K562 (cell line): Measurements from ENCODE around the gene FOXJ3. TPM values are rescaled to one million over a fixed set of nuclear protein-coding genes. Genes with fewer than 3 reads are reported as not detected.

Experiments used
- ATAC-seq: fragments of 200-7000 bp; cut with Tn5 transposase; 3 replicates; pipeline ENCODE4 v1.9.1; 2020; ENCODE audit warnings: moderate library complexity
- BruUV-seq: library from RNA; stranded (reverse); fragments of 400-500 nt; replicated peaks from 2 replicates; lab custom pipeline; 2021; lab: Mats Ljungman, UMichigan
- CTCF ChIA-PET: fragments of 300-600 bp; formaldehyde crosslinking; extraction: SDS; loops from one replicate; lab custom pipeline; 2021; ENCODE audit warnings: low intra/inter-chr PET ratio; lab: Yijun Ruan, JAX
- POLR2A ChIA-PET: fragments of 300-600, 350-650 bp; sonication (Branson Sonifier 250); formaldehyde crosslinking; extraction: SDS; loops from one replicate; lab custom pipeline; 2021; ENCODE audit warnings: antibody characterized with exemption, inconsistent platforms; lab: Yijun Ruan, JAX
- DNase-seq, 4 experiments: peaks; one replicate each; pipeline versions ENCODE4 v3.0.0 to v3.0.0-alpha.2; 2011 to 2018; ENCODE audit warnings: low spot score in 3 of 4, mixed read lengths in 3 of 4; ENCODE audit errors: extremely low read depth in 1 of 4
- FAIRE-seq: peaks from 2 replicates; lab custom pipeline; 2011; peaks lifted over from hg19 to GRCh38; lab: Jason Lieb, UNC
- H2AFZ ChIP-seq: 2 replicates; pipeline ENCODE4 v1.6.0; 2011; ENCODE audit warnings: low read depth, low read length, control low read depth, inconsistent platforms
- H3K27ac ChIP-seq: fragments of 200-600 bp; 3 replicates; pipeline ENCODE4 v1.8.0; 2011; ENCODE audit warnings: low read depth, mild to moderate bottlenecking, control low read depth, inconsistent platforms, low read length, moderate library complexity, mixed read lengths; ENCODE audit errors: extremely low read depth
- H3K27me3 ChIP-seq, 2 experiments: fragments of 300-600 bp in 1 of 2; 2 replicates in 1 of 2; 3 replicates in 1 of 2; pipeline versions ENCODE4 v1.6.0 to v1.8.0; 2011; ENCODE audit warnings: inconsistent platforms in 2 of 2, low read length in 2 of 2, mild to moderate bottlenecking in 1 of 2, mixed read lengths in 1 of 2, moderate library complexity in 1 of 2; ENCODE audit not compliant: control insufficient read depth in 2 of 2, insufficient read depth in 2 of 2
- H3K36me3 ChIP-seq: fragments of 300-600 bp; 3 replicates; pipeline ENCODE4 v1.8.0; 2011; ENCODE audit warnings: mild to moderate bottlenecking, low read length, inconsistent platforms; ENCODE audit not compliant: control insufficient read depth, insufficient read depth
- H3K4me1 ChIP-seq, 2 experiments: fragments of 200-600 bp in 1 of 2; replicated peaks in 1 of 2; 2 replicates in 1 of 2; 3 replicates in 1 of 2; pipeline versions ENCODE4 v1.5.1 to v1.8.0; 2011; ENCODE audit warnings: inconsistent platforms in 2 of 2, low read length in 2 of 2, mild to moderate bottlenecking in 1 of 2, mixed read lengths in 1 of 2, moderate library complexity in 1 of 2; ENCODE audit not compliant: control insufficient read depth in 2 of 2, insufficient read depth in 2 of 2
- H3K4me2 ChIP-seq: 2 replicates; pipeline ENCODE4 v1.6.1; 2011; ENCODE audit warnings: low read length, control low read depth, inconsistent platforms, mixed read lengths; ENCODE audit not compliant: insufficient read depth
- H3K4me3 ChIP-seq: fragments of 200-600 bp; sonication (generic), shearing (Covaris generic); 2 replicates; pipeline ENCODE4 v1.5.1; 2016; ENCODE audit warnings: control low read depth, inconsistent platforms
- H3K79me2 ChIP-seq: fragments of 200-600 bp; 3 replicates; pipeline ENCODE4 v1.8.0; 2011; ENCODE audit warnings: low read length, inconsistent platforms; ENCODE audit not compliant: control insufficient read depth, insufficient read depth
- H3K9ac ChIP-seq, 2 experiments: 2 replicates each; pipeline versions ENCODE4 v1.6.0 to v1.6.1; 2011; ENCODE audit warnings: low read depth in 2 of 2, low read length in 2 of 2, control low read depth in 1 of 2, inconsistent platforms in 1 of 2, mild to moderate bottlenecking in 1 of 2, mixed read lengths in 1 of 2; ENCODE audit not compliant: insufficient read depth in 1 of 2
- H3K9me1 ChIP-seq: one replicate; pipeline ENCODE4 v1.6.0; 2011; ENCODE audit warnings: inconsistent platforms, mild to moderate bottlenecking, low read length, moderate library complexity; ENCODE audit not compliant: control insufficient read depth, insufficient read depth
- H3K9me3 ChIP-seq: replicated peaks from 2 replicates; pipeline ENCODE4 v1.5.1; 2011; ENCODE audit warnings: low read depth, low read length, inconsistent platforms; ENCODE audit not compliant: control insufficient read depth, insufficient read depth
- H4K20me1 ChIP-seq: replicated peaks from 2 replicates; pipeline ENCODE4 v1.6.1; 2011; ENCODE audit warnings: low read length, inconsistent platforms, mixed read lengths; ENCODE audit not compliant: control insufficient read depth, insufficient read depth
- BMI1 ChIP-seq: fragments of 150-350 bp; IDR thresholded peaks from 2 replicates; pipeline ENCODE4 v1.6.1; 2014; ENCODE audit warnings: low read length
- CBX8 ChIP-seq: fragments of 200-600 bp; sonication (generic); IDR thresholded peaks from 2 replicates; pipeline ENCODE4 v1.6.1; 2012; ENCODE audit warnings: borderline replicate concordance, mixed run types, low read depth, mild to moderate bottlenecking, moderate library complexity, mixed read lengths, low read length, control low read depth, inconsistent platforms; ENCODE audit not compliant: poor library complexity, severe bottlenecking; ENCODE audit errors: extremely low read depth
- FUS ChIP-seq: fragments of 200-400 bp; formaldehyde crosslinking; optimal IDR thresholded peaks from 2 replicates; pipeline ENCODE3; 2017; ENCODE audit warnings: low read depth, low read length
- MED1 ChIP-seq: sonication (generic); formaldehyde crosslinking; IDR thresholded peaks from 2 replicates; pipeline ENCODE4 v1.8.1; 2023; ENCODE audit warnings: missing genetic modification reagents, borderline replicate concordance
- MTA1 ChIP-seq: fragments of 450-650 bp; IDR thresholded peaks from 2 replicates; pipeline ENCODE4 v1.6.1; 2017; ENCODE audit warnings: borderline replicate concordance
- MYBL2 ChIP-seq, 2 experiments: fragments of 450-650 bp in 1 of 2; sonication (generic) in 1 of 2; formaldehyde crosslinking in 1 of 2; IDR thresholded peaks; 2 replicates each; pipeline versions ENCODE4 v1.6.1 to v1.8.1; 2017 to 2022; ENCODE audit warnings: borderline replicate concordance in 1 of 2, inconsistent platforms in 1 of 2, low read depth in 1 of 2, mild to moderate bottlenecking in 1 of 2, missing genetic modification reagents in 1 of 2, moderate library complexity in 1 of 2
- PHB2 ChIP-seq: fragments of 450-650 bp; IDR thresholded peaks from 2 replicates; pipeline ENCODE4 v1.6.1; 2017; ENCODE audit warnings: low read depth
- RUNX1 ChIP-seq: sonication (generic); IDR thresholded peaks from 2 replicates; pipeline ENCODE4 v1.6.1; 2016; ENCODE audit warnings: antibody characterized with exemption, low read depth
- SMARCA4 ChIP-seq: fragments of 450-650 bp; IDR thresholded peaks from 2 replicates; pipeline ENCODE4 v1.6.1; 2016
- TAL1 ChIP-seq: fragments of 450-650 bp; IDR thresholded peaks from 2 replicates; pipeline ENCODE4 v1.6.1; 2016; ENCODE audit warnings: mild to moderate bottlenecking
- ZNF140 ChIP-seq: fragments of 250-450 bp; sonication (Bioruptor Pico); IDR thresholded peaks from 2 replicates; pipeline ENCODE4 v1.8.0; 2021; ENCODE audit warnings: moderate library complexity, mild to moderate bottlenecking, inconsistent platforms
- WGBS: fragments of 100-300 bp; shearing (Covaris generic); methylation state at CpG from one replicate; pipeline ENCODE4 v1.1.6; 2016; ENCODE audit warnings: low coverage, mixed read lengths; ENCODE audit not compliant: insufficient coverage; ENCODE audit errors: missing lambda C conversion rate; 5-methylcytosine and 5-hydroxymethylcytosine counted together
- in situ Hi-C: fragments of 300-500 bp; cut with MboI; formaldehyde crosslinking; loops from 4 replicates; pipeline ENCODE4 v1.15.0; 2018; ENCODE audit warnings: inconsistent platforms, mixed read lengths
- intact Hi-C: fragments of 100-400 bp; cut with micrococcal nuclease; formaldehyde crosslinking; loops from 2 replicates; pipeline ENCODE4 v1.14.2; 2022
- polyA plus RNA-seq, 8 experiments: library from polyadenylated mRNA; depleted of rRNA in 4 of 8; stranded (reverse) in 5 of 8; unstranded in 3 of 8; fragments of >200 nt; fragmentation: Nextera tagmentation in 2 of 8; fragmentation: Illumina TruSeq in 1 of 8; extraction: Ambion mirVana in 2 of 8; extraction: Trizol in 1 of 8; gene quantifications; 2 replicates each; pipeline versions ENCODE4 v1.2.1 to v1.2.3, GENCODE V29; 2011 to 2014; ENCODE audit warnings: inconsistent platforms in 1 of 8, missing spikeins in 1 of 8
- total RNA-seq, 7 experiments: library from RNA; depleted of rRNA in 6 of 7; stranded (reverse); fragments of >200 nt in 6 of 7; fragmentation: Illumina TruSeq in 2 of 7; extraction: Trizol in 2 of 7; gene quantifications; 2 replicates each; pipeline versions ENCODE4 v1.2.1 to v1.2.3, GENCODE V29; 2011 to 2021; ENCODE audit warnings: low replicate concordance in 1 of 7
- TF ChIP-seq, protein P1 (sequence below): sonication (generic); formaldehyde crosslinking; IDR thresholded peaks from 2 replicates; pipeline ENCODE4 v1.8.1; 2023; ENCODE audit warnings: mild to moderate bottlenecking, missing genetic modification reagents
- TF ChIP-seq, protein P2 (sequence below): fragments of 450-650 bp; IDR thresholded peaks from 2 replicates; pipeline ENCODE4 v1.7.0; 2016; ENCODE audit warnings: borderline replicate concordance

The FOXJ3 gene
- total and polyA plus RNA-seq, 9 of the 15 experiments (the other 6 are each of a cell fraction or from before 2014, with no cell fraction given) = 8.7 to 35.3 (median 23.4) TPM

DNA sequence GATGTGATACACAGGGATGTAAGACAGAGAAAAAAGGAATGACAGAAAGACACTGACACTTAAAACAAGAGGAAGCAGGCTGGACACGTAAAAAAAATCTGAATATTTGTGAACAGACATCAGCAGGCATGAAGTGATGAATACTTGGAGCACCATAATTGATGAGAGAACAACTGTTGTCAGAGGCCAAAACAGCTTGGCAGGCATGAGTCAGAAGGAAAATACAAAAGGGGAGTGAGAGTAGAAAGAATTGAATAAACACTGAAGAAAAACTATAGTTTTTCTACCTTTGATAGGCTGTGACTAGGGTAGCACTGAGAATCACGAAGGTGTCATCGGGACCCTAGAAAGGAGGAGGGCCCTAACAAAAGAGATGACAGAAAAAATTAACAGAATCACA, 148.9 kb downstream of the FOXJ3 start:
- ATAC-seq (no peak), FAIRE-seq (no peak), DNase-seq (no peak)
- Histone ChIP-seq H3K4me2 (no peak overlapping the region), H3K9me1 (no peaks in the 10 kb centered on the region), H4K20me1 (no peaks in the 10 kb centered on the region), H3K9ac (no peak overlapping the region), H3K36me3 (peaks cover 81% of the 10 kb centered on the region), H3K27me3 (no peaks in the 10 kb centered on the region), H3K4me3 (no peak overlapping the region), H3K27ac (no peak overlapping the region), H2AFZ (no peak overlapping the region), H3K9me3 (no peaks in the 10 kb centered on the region), H3K4me1 (no peaks in the 10 kb centered on the region; a peak in 1 of 5 replicates), H3K79me2 (no peaks in the 10 kb centered on the region)
- 98% methylated on average over 3 of the region's 3 CpGs for WGBS
- ChIA-PET CTCF (no interaction called here), POLR2A (no interaction called here)
- no TSS peak for BruUV-seq
- intact Hi-C loops = no loop called here
- in situ Hi-C loops = no loop called here
- TF ChIP-seq MED1 (CRISPR knock-in tag) (no peak), PHB2 (no peak), RUNX1 (no peak), MTA1 (no peak), TAL1 (no peak), MYBL2 (IDR thresholded peaks at IDR 0.05; ENCODE audit: low read depth) (no peak), MYBL2 (CRISPR knock-in tag; IDR thresholded peaks at IDR 0.05; ENCODE audit: borderline replicate concordance) (no peak), FUS (no peak), CBX8 (no peak), ZNF140 (CRISPR knock-in tag) (no peak), SMARCA4 (no peak), BMI1 (no peak)
- TF ChIP-seq, protein P1, sequence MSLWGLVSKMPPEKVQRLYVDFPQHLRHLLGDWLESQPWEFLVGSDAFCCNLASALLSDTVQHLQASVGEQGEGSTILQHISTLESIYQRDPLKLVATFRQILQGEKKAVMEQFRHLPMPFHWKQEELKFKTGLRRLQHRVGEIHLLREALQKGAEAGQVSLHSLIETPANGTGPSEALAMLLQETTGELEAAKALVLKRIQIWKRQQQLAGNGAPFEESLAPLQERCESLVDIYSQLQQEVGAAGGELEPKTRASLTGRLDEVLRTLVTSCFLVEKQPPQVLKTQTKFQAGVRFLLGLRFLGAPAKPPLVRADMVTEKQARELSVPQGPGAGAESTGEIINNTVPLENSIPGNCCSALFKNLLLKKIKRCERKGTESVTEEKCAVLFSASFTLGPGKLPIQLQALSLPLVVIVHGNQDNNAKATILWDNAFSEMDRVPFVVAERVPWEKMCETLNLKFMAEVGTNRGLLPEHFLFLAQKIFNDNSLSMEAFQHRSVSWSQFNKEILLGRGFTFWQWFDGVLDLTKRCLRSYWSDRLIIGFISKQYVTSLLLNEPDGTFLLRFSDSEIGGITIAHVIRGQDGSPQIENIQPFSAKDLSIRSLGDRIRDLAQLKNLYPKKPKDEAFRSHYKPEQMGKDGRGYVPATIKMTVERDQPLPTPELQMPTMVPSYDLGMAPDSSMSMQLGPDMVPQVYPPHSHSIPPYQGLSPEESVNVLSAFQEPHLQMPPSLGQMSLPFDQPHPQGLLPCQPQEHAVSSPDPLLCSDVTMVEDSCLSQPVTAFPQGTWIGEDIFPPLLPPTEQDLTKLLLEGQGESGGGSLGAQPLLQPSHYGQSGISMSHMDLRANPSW (CRISPR knock-in tag) = no peak
- TF ChIP-seq, protein P2, sequence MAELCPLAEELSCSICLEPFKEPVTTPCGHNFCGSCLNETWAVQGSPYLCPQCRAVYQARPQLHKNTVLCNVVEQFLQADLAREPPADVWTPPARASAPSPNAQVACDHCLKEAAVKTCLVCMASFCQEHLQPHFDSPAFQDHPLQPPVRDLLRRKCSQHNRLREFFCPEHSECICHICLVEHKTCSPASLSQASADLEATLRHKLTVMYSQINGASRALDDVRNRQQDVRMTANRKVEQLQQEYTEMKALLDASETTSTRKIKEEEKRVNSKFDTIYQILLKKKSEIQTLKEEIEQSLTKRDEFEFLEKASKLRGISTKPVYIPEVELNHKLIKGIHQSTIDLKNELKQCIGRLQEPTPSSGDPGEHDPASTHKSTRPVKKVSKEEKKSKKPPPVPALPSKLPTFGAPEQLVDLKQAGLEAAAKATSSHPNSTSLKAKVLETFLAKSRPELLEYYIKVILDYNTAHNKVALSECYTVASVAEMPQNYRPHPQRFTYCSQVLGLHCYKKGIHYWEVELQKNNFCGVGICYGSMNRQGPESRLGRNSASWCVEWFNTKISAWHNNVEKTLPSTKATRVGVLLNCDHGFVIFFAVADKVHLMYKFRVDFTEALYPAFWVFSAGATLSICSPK = no peak
